Activated naive CD8-positive, alpha-beta T cell treated with anti-CD3 and anti-CD28 coated beads, Interleukin-2, amount 50 U/mL, for 24 hours (primary cell): ENCODE data around the gene POLDIP2.

ENCODE experiments used
- ATAC-seq: fragments of 150-1000 bp; cut with Tn5 transposase; one replicate; pipeline ENCODE4 v1.10.0; 2021
- DNase-seq: peaks from one replicate; pipeline ENCODE4 v3.0.0; 2021
- H3K27ac Mint-ChIP-seq: one replicate; pipeline ENCODE4 v1.8.0; 2021; ENCODE audit warnings: mild to moderate bottlenecking, mixed read lengths
- H3K27me3 Mint-ChIP-seq: one replicate; pipeline ENCODE4 v1.8.0; 2021; ENCODE audit warnings: mixed read lengths
- H3K36me3 Mint-ChIP-seq: one replicate; pipeline ENCODE4 v1.8.0; 2021; ENCODE audit warnings: low read depth, mixed read lengths
- H3K4me1 Mint-ChIP-seq: one replicate; pipeline ENCODE4 v1.8.0; 2021; ENCODE audit warnings: mixed read lengths
- H3K4me3 Mint-ChIP-seq: one replicate; pipeline ENCODE4 v1.8.0; 2021; ENCODE audit warnings: mild to moderate bottlenecking, moderate library complexity, mixed read lengths
- H3K9me3 Mint-ChIP-seq: one replicate; pipeline ENCODE4 v1.8.0; 2021; ENCODE audit warnings: mixed read lengths

POLDIP2 gene

GRCh38 chr17:28327709-28328108 lies 29.6 kb downstream of the POLDIP2 start:
- ATAC-seq (no peak), DNase-seq (no peak)
- H3K4me1 Mint-ChIP-seq: peaks cover 20% of the 10 kb centered on the region
- peak overlapping the region; percentile 33 for H3K27ac Mint-ChIP-seq
- peaks cover 21% of the 10 kb centered on the region for H3K36me3 Mint-ChIP-seq
- no peaks in the 10 kb centered on the region for H3K27me3 Mint-ChIP-seq
- no peaks in the 10 kb centered on the region for H3K9me3 Mint-ChIP-seq
- no peak overlapping the region for H3K4me3 Mint-ChIP-seq

GRCh38 chr17:28327031-28327607 lies 30.2 kb downstream of the POLDIP2 start:
- Mint-ChIP-seq H3K4me3 (no peak overlapping the region), H3K9me3 (no peaks in the 10 kb centered on the region), H3K36me3 (peaks cover 21% of the 10 kb centered on the region), H3K4me1 (peaks cover 20% of the 10 kb centered on the region), H3K27ac (peak overlapping the region; percentile 33), H3K27me3 (no peaks in the 10 kb centered on the region)
- peak; percentile 88 for ATAC-seq
- no peak for DNase-seq

- H3K9me3 Mint-ChIP-seq: no peaks in the 10 kb centered on the region
- DNase-seq (no peak), ATAC-seq (no peak)
- H3K27ac Mint-ChIP-seq: no peak overlapping the region
- H3K27me3 Mint-ChIP-seq: no peaks in the 10 kb centered on the region
- H3K4me1 Mint-ChIP-seq: peaks cover 24% of the 10 kb centered on the region
- peaks cover 23% of the 10 kb centered on the region for H3K36me3 Mint-ChIP-seq
- H3K4me3 Mint-ChIP-seq: no peak overlapping the region
Measured at GRCh38 chr17:28326114-28326513, 31.2 kb downstream of the POLDIP2 start.

GRCh38 chr17:28325211-28325610 lies 32.1 kb downstream of the POLDIP2 start:
- Mint-ChIP-seq H3K27ac (no peak overlapping the region), H3K27me3 (no peaks in the 10 kb centered on the region), H3K9me3 (no peaks in the 10 kb centered on the region), H3K36me3 (peaks cover 30% of the 10 kb centered on the region), H3K4me1 (peaks cover 33% of the 10 kb centered on the region), H3K4me3 (no peak overlapping the region)
- ATAC-seq: no peak
- DNase-seq: no peak

GRCh38 chr17:28324781-28325180 lies 32.5 kb downstream of the POLDIP2 start:
- no peak overlapping the region for H3K4me3 Mint-ChIP-seq
- peaks cover 37% of the 10 kb centered on the region for H3K4me1 Mint-ChIP-seq
- no peaks in the 10 kb centered on the region for H3K27me3 Mint-ChIP-seq
- DNase-seq (no peak), ATAC-seq (no peak)
- peaks cover 33% of the 10 kb centered on the region for H3K36me3 Mint-ChIP-seq
- no peak overlapping the region for H3K27ac Mint-ChIP-seq
- H3K9me3 Mint-ChIP-seq: no peaks in the 10 kb centered on the region

GRCh38 chr17:28324267-28324745 lies 33.0 kb downstream of the POLDIP2 start:
- no peaks in the 10 kb centered on the region for H3K9me3 Mint-ChIP-seq
- no peak overlapping the region for H3K4me3 Mint-ChIP-seq
- H3K36me3 Mint-ChIP-seq: peaks cover 35% of the 10 kb centered on the region
- no peak for ATAC-seq
- H3K4me1 Mint-ChIP-seq: peaks cover 41% of the 10 kb centered on the region
- H3K27me3 Mint-ChIP-seq: no peaks in the 10 kb centered on the region
- no peak overlapping the region for H3K27ac Mint-ChIP-seq
- DNase-seq: no peak

- peaks cover 34% of the 10 kb centered on the region for H3K4me1 Mint-ChIP-seq
- DNase-seq (no peak), ATAC-seq (no peak)
- H3K27me3 Mint-ChIP-seq: peaks cover 1% of the 10 kb centered on the region
- H3K4me3 Mint-ChIP-seq: peak overlapping the region; percentile 93
- H3K27ac Mint-ChIP-seq: peak overlapping the region; percentile 89
- H3K36me3 Mint-ChIP-seq: peaks cover 16% of the 10 kb centered on the region
- H3K9me3 Mint-ChIP-seq: no peaks in the 10 kb centered on the region
Measured at GRCh38 chr17:28320215-28321061, 36.9 kb downstream of the POLDIP2 start.

GRCh38 chr17:28319598-28319935 lies 37.8 kb downstream of the POLDIP2 start:
- peaks cover 1% of the 10 kb centered on the region for H3K27me3 Mint-ChIP-seq
- H3K27ac Mint-ChIP-seq: peak overlapping the region; percentile 89
- no peak for ATAC-seq
- peaks cover 34% of the 10 kb centered on the region for H3K4me1 Mint-ChIP-seq
- peak overlapping the region; percentile 93 for H3K4me3 Mint-ChIP-seq
- no peaks in the 10 kb centered on the region for H3K9me3 Mint-ChIP-seq
- peaks cover 16% of the 10 kb centered on the region for H3K36me3 Mint-ChIP-seq
- DNase-seq: no peak

- DNase-seq: peak; percentile 96
- H3K27me3 Mint-ChIP-seq: peaks cover 1% of the 10 kb centered on the region
- H3K9me3 Mint-ChIP-seq: no peaks in the 10 kb centered on the region
- peaks cover 16% of the 10 kb centered on the region for H3K36me3 Mint-ChIP-seq
- H3K4me1 Mint-ChIP-seq: peaks cover 34% of the 10 kb centered on the region
- peak; percentile 99 for ATAC-seq
- H3K27ac Mint-ChIP-seq: peak within 1 kb of the TSS; percentile 89
- peak within 1 kb of the TSS; percentile 93 for H3K4me3 Mint-ChIP-seq
Measured at GRCh38 chr17:28318759-28319597, 38.3 kb downstream of the POLDIP2 start, which contains the start of gene TMEM97. Gene TMEM97 (plus strand): TSS chr17:28319200. CDS start chr17:28319240, 40 bp downstream.

GRCh38 chr17:28317966-28318758 lies 39.2 kb downstream of the POLDIP2 start:
- H3K27me3 Mint-ChIP-seq: peaks cover 1% of the 10 kb centered on the region
- no peaks in the 10 kb centered on the region for H3K9me3 Mint-ChIP-seq
- H3K4me3 Mint-ChIP-seq: peak overlapping the region; percentile 93
- DNase-seq (peak; percentile 29), ATAC-seq (peak; percentile 4)
- H3K36me3 Mint-ChIP-seq: peaks cover 16% of the 10 kb centered on the region
- peaks cover 34% of the 10 kb centered on the region for H3K4me1 Mint-ChIP-seq
- peak overlapping the region; percentile 89 for H3K27ac Mint-ChIP-seq

- Mint-ChIP-seq H3K27ac (peak overlapping the region; percentile 89), H3K36me3 (peaks cover 14% of the 10 kb centered on the region), H3K4me1 (peaks cover 32% of the 10 kb centered on the region), H3K4me3 (peak overlapping the region; percentile 93), H3K27me3 (peaks cover 3% of the 10 kb centered on the region), H3K9me3 (no peaks in the 10 kb centered on the region)
- DNase-seq: no peak
- ATAC-seq: no peak
Measured at GRCh38 chr17:28317099-28317965, 40.0 kb downstream of the POLDIP2 start.

GRCh38 chr17:28315846-28316705 lies 41.3 kb downstream of the POLDIP2 start:
- H3K4me1 Mint-ChIP-seq: peaks cover 27% of the 10 kb centered on the region
- H3K9me3 Mint-ChIP-seq: no peaks in the 10 kb centered on the region
- no peak overlapping the region for H3K4me3 Mint-ChIP-seq
- H3K36me3 Mint-ChIP-seq: peaks cover 12% of the 10 kb centered on the region
- ATAC-seq (no peak), DNase-seq (no peak)
- peaks cover 3% of the 10 kb centered on the region for H3K27me3 Mint-ChIP-seq
- H3K27ac Mint-ChIP-seq: no peak overlapping the region
